Cerebellar nuclear complex (tissue), 1 donor: Measurements from ENCODE around the gene SECISBP2.

Source experiments
- DNase-seq, 2 experiments: peaks; one replicate each; lab custom pipeline; 2025; lab: John Stamatoyannopoulos, UW

Gene SECISBP2

GRCh38 chr9:89383030-89383720, 64.9 kb downstream of the SECISBP2 start:
- no peak for DNase-seq

- no peak for DNase-seq
Observed at GRCh38 chr9:89383721-89384300, 65.5 kb downstream of the SECISBP2 start.

- no peak for DNase-seq
Observed at GRCh38 chr9:89384783-89385182, 66.5 kb downstream of the SECISBP2 start.

GRCh38 chr9:89386206-89386605, 67.9 kb downstream of the SECISBP2 start:
- DNase-seq, result no peak

GRCh38 chr9:89386797-89387196, 68.5 kb downstream of the SECISBP2 start:
- DNase-seq, result no peak

GRCh38 chr9:89387197-89387849, 69.0 kb downstream of the SECISBP2 start:
- no peak for DNase-seq

- no peak for DNase-seq
Observed at GRCh38 chr9:89388084-89388867, 70.0 kb downstream of the SECISBP2 start.

GRCh38 chr9:89388868-89389177, 70.5 kb downstream of the SECISBP2 start:
- no peak for DNase-seq

GRCh38 chr9:89390068-89390555, 71.8 kb downstream of the SECISBP2 start:
- DNase-seq, result no peak

- DNase-seq, result no peak
Observed at GRCh38 chr9:89390578-89391116, 72.3 kb downstream of the SECISBP2 start.

- DNase-seq, result no peak
Observed at GRCh38 chr9:89391585-89391984, 73.3 kb downstream of the SECISBP2 start.

- no peak for DNase-seq
Observed at GRCh38 chr9:89394412-89394811, 76.1 kb downstream of the SECISBP2 start.

- DNase-seq, result no peak
Observed at GRCh38 chr9:89395931-89396710, 77.8 kb downstream of the SECISBP2 start.

GRCh38 chr9:89397471-89397870, 79.2 kb downstream of the SECISBP2 start:
- no peak for DNase-seq

GRCh38 chr9:89398621-89399020, 80.3 kb downstream of the SECISBP2 start:
- DNase-seq, result no peak

GRCh38 chr9:89400403-89401116, 82.3 kb downstream of the SECISBP2 start:
- DNase-seq, result no peak

GRCh38 chr9:89402695-89403427, 84.6 kb downstream of the SECISBP2 start:
- DNase-seq, result no peak

GRCh38 chr9:89404074-89404473, 85.8 kb downstream of the SECISBP2 start:
- no peak for DNase-seq

GRCh38 chr9:89405826-89406225, 87.5 kb downstream of the SECISBP2 start:
- DNase-seq, result no peak

GRCh38 chr9:89407070-89407469, 88.8 kb downstream of the SECISBP2 start:
- DNase-seq, result no peak
